ENCODE measurements around the gene SMIM3. TPM values are rescaled to one million over a fixed set of nuclear protein-coding genes. Genes with fewer than 3 reads are reported as not detected.

Gene SMIM3
- total and polyA plus RNA-seq, 10 of the 15 experiments (the other 5 are each of a cell fraction or from before 2014, with no cell fraction given): 1.0 to 14.3 (median 7.7) TPM

GRCh38 chr5:150788977-150789376 is 10.4 kb downstream of the SMIM3 start:
- CTCF ChIA-PET: interaction anchor here (0.7 to 2.4 kb wide), 5 partner anchors 10 to 229 kb away, joined by 3 to 8 read pairs (median 6); partner anchors contain the start of genes IRGM and SMIM3
- no peak for FAIRE-seq
- TF ChIP-seq ASH2L (IDR thresholded peaks at IDR 0.05; ENCODE audit: borderline replicate concordance, low read depth) (no peak), ELK1 (IDR thresholded peaks at IDR 0.05; ENCODE audit: low read depth, low read length) (no peak), BACH1 (IDR thresholded peaks at IDR 0.05; ENCODE audit: borderline replicate concordance) (no peak), HSF1 (IDR thresholded peaks at IDR 0.05; ENCODE audit: low read depth, low read length) (no peak), LARP7 (IDR thresholded peaks at IDR 0.05) (no peak), BHLHE40 (IDR thresholded peaks at IDR 0.05; ENCODE audit: borderline replicate concordance in 1 of 2, low read depth in 2 of 2, low read length in 1 of 2) (no peak), NBN (IDR thresholded peaks at IDR 0.05) (no peak), BRCA1 (IDR thresholded peaks at IDR 0.05; ENCODE audit: low read depth, low read length) (no peak)

More at GRCh38 chr5:150788977-150789376, 10.4 kb downstream of the SMIM3 start:
- POLR2A ChIA-PET: interaction anchor here (0.5 to 1.9 kb wide), 3 partner anchors 9 to 370 kb away, joined by 3 to 5 read pairs (median 4); no protein-coding TSS in a partner anchor
- peaks cover 48% of the 10 kb centered on the region for H3K79me2 ChIP-seq (ENCODE audit: control insufficient read depth, insufficient read depth, low read length)
- H3K27me3 ChIP-seq (replicated peaks in 1 of 2; ENCODE audit: control insufficient read depth in 2 of 2, insufficient read depth in 2 of 2, low read length in 1 of 2): no peaks in the 10 kb centered on the region
- in situ Hi-C loops (cut with MboI): no loop called here
- no TSS peak for BruUV-seq (replicated peaks)
- no peaks in the 10 kb centered on the region for H4K20me1 ChIP-seq (ENCODE audit: control insufficient read depth, insufficient read depth)
- intact Hi-C loops (cut with micrococcal nuclease; ENCODE audit: unreplicated experiment): loop anchor here (10.0 kb wide), 2 partner anchors 304 to 466 kb away; partner anchors contain the start of gene GM2A
- H2AFZ ChIP-seq (ENCODE audit: control insufficient read depth, low read depth, low read length): no peak overlapping the region
- RAD21 ChIA-PET (ENCODE audit: unreplicated experiment): interaction anchor here (0.7 to 1.1 kb wide), 2 partner anchors 9 to 54 kb away, joined by 3 read pairs; no protein-coding TSS in a partner anchor
- peak overlapping the region; percentile 95 for H3K4me2 ChIP-seq (ENCODE audit: control insufficient read depth, insufficient read depth)
- no peak overlapping the region for H3K4me3 ChIP-seq
- no peak overlapping the region; the same call in 1 of the 2 replicates for H3K27ac ChIP-seq (ENCODE audit: control insufficient read depth, insufficient read depth)
- no peak for DNase-seq (ENCODE audit: low read depth, low spot score)
- peaks cover 22% of the 10 kb centered on the region for H3K4me1 ChIP-seq (ENCODE audit: control insufficient read depth, insufficient read depth, low read length)
- H3K9me3 ChIP-seq (replicated peaks; ENCODE audit: control insufficient read depth, insufficient read depth, low read length): peaks cover 4% of the 10 kb centered on the region; the same call in 2 of the 3 replicates
- no peak for ATAC-seq
- SMC1A ChIA-PET (ENCODE audit: uncharacterized antibody, unreplicated experiment): interaction anchor here (0.6 to 2.1 kb wide), 5 partner anchors 10 to 437 kb away, joined by 3 to 10 read pairs (median 4); partner anchors contain the start of gene SMIM3
- no peaks in the 10 kb centered on the region for H3K36me3 ChIP-seq (ENCODE audit: control insufficient read depth in 2 of 2, insufficient read depth in 2 of 2, low read length in 1 of 2)
- no peak overlapping the region for H3K9ac ChIP-seq (ENCODE audit: control insufficient read depth, insufficient read depth, low read length)

All from GM12878 (cell line).